Skeletal muscle tissue (tissue), 4 donors: Measurements from ENCODE around the gene ECE1. TPM values are rescaled to one million over a fixed set of nuclear protein-coding genes. Genes with fewer than 3 reads are reported as not detected.
"Not testable (repeated sequence)": the region's sequence is repeated elsewhere in the genome, so short reads cannot be mapped to it uniquely, and the experiment has no call there.

Source experiments
- H3K27ac ChIP-seq: one replicate; pipeline ENCODE4 v1.7.0; 2013; ENCODE audit warnings: mild to moderate bottlenecking, low read depth, low read length, inconsistent platforms
- H3K27me3 ChIP-seq, 3 donors: one replicate each; pipeline ENCODE4 v1.7.0; 2013; ENCODE audit warnings: low read length in 3 of 3; ENCODE audit not compliant: control insufficient read depth in 3 of 3, insufficient read depth in 3 of 3
- H3K36me3 ChIP-seq, 3 donors: one replicate each; pipeline ENCODE4 v1.7.0; 2013; ENCODE audit warnings: low read length in 3 of 3; ENCODE audit not compliant: control insufficient read depth in 3 of 3, insufficient read depth in 3 of 3
- H3K4me1 ChIP-seq, 3 donors: one replicate each; pipeline ENCODE4 v1.7.0; 2013; ENCODE audit warnings: low read length in 3 of 3, mild to moderate bottlenecking in 3 of 3; ENCODE audit not compliant: control insufficient read depth in 3 of 3, insufficient read depth in 3 of 3
- H3K4me3 ChIP-seq, 3 donors: one replicate each; pipeline ENCODE4 v1.7.0; 2013; ENCODE audit warnings: low read length in 3 of 3
- H3K9ac ChIP-seq, 3 donors: one replicate each; pipeline ENCODE4 v1.7.0; 2013; ENCODE audit warnings: low read length in 3 of 3, mild to moderate bottlenecking in 3 of 3, moderate library complexity in 2 of 3, low read depth in 1 of 3
- H3K9me3 ChIP-seq, 3 donors: one replicate each; pipeline ENCODE4 v1.7.0; 2013; ENCODE audit warnings: low read length in 3 of 3; ENCODE audit not compliant: control insufficient read depth in 3 of 3
- total RNA-seq: library from RNA; depleted of rRNA; stranded (reverse); fragments of >200 nt; gene quantifications from one replicate; pipeline ENCODE4 v1.2.3, GENCODE V29; 2014
- donor health status: Osteomylitis.

Gene ECE1
- total RNA-seq, 1 donor from 2014 or later: 25.6 TPM

DNA sequence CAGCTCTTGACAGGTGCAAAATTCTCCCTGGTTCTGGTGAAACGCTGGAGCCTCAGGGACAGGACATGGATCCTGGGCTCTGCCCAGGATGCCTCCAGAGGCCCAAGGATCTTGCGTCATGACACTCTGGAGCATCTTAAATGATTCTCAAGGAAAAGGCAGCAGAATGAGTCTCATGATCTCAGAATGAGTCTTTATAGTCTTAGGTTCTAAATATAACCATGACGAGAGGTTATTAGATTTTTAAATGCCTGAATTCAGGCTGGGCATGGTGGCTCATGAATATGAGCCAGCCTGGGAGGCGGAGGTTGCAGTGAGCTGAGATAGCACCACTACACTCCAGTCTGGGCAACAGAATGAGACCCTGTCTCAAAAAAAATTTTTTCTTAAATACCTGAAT is 55.5 kb downstream of the ECE1 start:
- Histone ChIP-seq H3K36me3 (peaks cover 13 to 34% (median 31%) of the 10 kb centered on the region in 3 donors), H3K27me3 (no peaks in the 10 kb centered on the region), H3K4me3 (no peak overlapping the region), H3K9ac (no peak overlapping the region), H3K9me3 (no peaks in the 10 kb centered on the region), H3K4me1 (no peaks in the 10 kb centered on the region), H3K27ac (no peak overlapping the region)

DNA sequence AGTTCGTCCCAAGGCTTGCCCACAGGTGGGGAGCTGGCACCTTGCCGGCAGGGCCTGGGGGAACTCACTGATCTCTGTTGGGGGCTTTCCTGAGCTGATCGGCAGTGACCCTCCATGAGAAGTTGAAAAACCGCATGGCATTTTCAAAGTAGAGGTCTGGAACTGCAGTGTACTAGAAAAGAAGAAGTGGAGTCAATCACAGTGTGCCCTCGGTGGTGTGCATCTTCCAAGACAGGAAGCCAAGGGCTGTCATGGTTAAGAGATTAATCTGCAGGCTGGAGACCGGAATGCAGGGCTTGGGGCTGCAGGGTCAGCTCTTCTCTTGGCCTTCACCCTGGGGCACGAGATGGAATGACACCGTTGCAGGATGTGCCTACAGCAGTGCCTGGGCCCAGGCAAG is 56.8 kb downstream of the ECE1 start:
- Histone ChIP-seq H3K4me3 (no peak overlapping the region), H3K36me3 (peaks cover 13 to 33% (median 31%) of the 10 kb centered on the region in 3 donors)

GRCh38 chr1:21232044-21232443 is 58.2 kb downstream of the ECE1 start:
- Histone ChIP-seq H3K9ac (no peak overlapping the region), H3K27ac (no peak overlapping the region), H3K4me1 (no peaks in the 10 kb centered on the region), H3K9me3 (no peaks in the 10 kb centered on the region), H3K36me3 (peaks cover 11 to 32% (median 31%) of the 10 kb centered on the region in 3 donors), H3K27me3 (no peaks in the 10 kb centered on the region), H3K4me3 (no peak overlapping the region)

More for the DNA sequence above, 56.8 kb downstream of the ECE1 start:
- H3K9me3 ChIP-seq: no peaks in the 10 kb centered on the region
- H3K27ac ChIP-seq: no peak overlapping the region
- no peaks in the 10 kb centered on the region for H3K27me3 ChIP-seq
- no peak overlapping the region for H3K9ac ChIP-seq
- H3K4me1 ChIP-seq: no peaks in the 10 kb centered on the region

DNA sequence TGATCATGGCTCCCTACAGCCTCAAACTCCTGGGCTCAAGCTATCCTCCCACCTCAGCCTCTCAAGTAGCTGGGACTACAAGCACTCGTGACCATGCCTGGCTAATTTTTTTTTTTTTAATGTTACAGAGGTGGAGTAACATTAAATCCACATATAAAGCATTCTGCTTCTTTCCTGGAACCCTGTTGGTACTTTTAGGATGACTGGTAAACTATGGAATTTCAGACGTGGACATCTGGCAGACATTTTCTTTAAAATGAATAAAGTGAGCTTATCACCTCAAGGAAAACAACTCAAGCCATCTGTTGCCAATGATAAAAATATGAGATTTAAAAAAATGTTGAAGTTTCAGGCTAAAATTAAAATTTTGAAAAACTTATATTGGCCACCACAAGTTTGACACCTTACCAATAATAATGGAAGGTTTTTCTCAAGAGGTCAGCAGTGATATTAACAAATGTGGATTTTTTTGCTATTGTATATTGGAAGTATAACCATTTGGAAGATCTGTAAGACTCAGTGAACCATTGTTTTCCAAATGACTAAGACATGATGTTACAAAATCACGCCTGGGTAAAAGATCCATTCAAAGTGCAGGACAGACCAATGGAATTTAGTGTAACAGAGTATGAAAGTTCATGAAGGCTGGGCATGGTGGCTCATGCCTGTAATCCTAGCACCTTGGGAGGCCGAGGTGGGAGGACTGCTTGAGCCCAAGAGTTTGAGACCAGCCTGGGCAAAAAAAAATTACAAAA is 60.8 kb downstream of the ECE1 start:
- Histone ChIP-seq H3K9me3 (no peaks in the 10 kb centered on the region), H3K27me3 (no peaks in the 10 kb centered on the region), H3K27ac (no peak overlapping the region), H3K36me3 (peaks cover 16 to 39% (median 26%) of the 10 kb centered on the region in 3 donors), H3K4me1 (no peaks in the 10 kb centered on the region), H3K4me3 (no peak overlapping the region), H3K9ac (no peak overlapping the region)

- H3K27me3 ChIP-seq, H3K9me3 ChIP-seq: not testable (repeated sequence)
- H3K36me3 ChIP-seq: peaks cover 23 to 39% (median 24%) of the 10 kb centered on the region in 3 donors
These were observed 62.0 kb downstream of the ECE1 start for GRCh38 chr1:21228224-21228623.

DNA sequence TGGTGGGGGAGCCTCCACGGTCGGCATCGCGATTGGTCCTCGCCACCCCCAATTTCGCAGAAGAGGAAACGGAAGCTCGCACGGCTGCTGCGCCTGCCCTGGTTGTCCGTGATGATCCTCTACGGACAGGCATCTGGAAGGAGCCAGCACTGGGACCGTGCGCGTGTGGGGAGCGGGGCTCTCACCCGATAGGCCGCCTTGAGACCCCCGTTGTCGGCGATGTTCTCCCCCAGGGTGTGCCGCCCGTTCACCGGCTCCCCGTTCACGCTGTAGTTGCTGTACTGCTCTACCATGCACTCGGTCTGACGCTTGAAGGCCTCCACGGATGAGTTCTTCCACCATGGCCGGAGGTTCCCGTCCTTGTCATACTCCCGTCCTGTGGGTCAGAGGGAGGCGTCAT is 65.2 kb downstream of the ECE1 start:
- H3K27me3 ChIP-seq: no peaks in the 10 kb centered on the region
- no peak overlapping the region for H3K27ac ChIP-seq
- H3K4me3 ChIP-seq: no peak overlapping the region
- H3K9me3 ChIP-seq: no peaks in the 10 kb centered on the region
- H3K36me3 ChIP-seq: peaks cover 23 to 38% (median 34%) of the 10 kb centered on the region in 3 donors
- no peaks in the 10 kb centered on the region for H3K4me1 ChIP-seq
- H3K9ac ChIP-seq: no peak overlapping the region

More at GRCh38 chr1:21228224-21228623, 62.0 kb downstream of the ECE1 start:
- not testable (repeated sequence) for H3K9ac ChIP-seq, H3K27ac ChIP-seq, H3K4me1 ChIP-seq, H3K4me3 ChIP-seq

DNA sequence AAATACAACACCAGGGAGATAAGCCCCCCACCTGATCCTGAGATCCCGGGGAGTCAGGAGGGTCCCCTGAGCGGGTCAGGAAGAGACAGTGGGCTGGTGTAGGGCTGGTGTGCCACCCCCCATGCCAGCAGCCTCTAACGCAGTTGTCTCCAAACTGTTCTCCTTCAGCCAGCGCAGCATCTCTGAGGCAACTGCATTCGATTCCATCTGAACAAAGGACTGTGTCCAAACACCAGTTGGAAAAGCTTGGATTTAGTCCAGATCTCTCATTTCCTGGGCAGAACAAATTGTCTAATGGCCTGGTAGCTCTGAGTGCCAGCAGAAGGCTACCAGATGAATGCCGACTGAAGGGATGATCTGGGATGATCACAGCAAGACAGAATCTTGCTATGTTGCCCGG is 69.4 kb downstream of the ECE1 start:
- Histone ChIP-seq H3K36me3 (peaks cover 17 to 33% (median 30%) of the 10 kb centered on the region in 3 donors), H3K27ac (no peak overlapping the region), H3K27me3 (no peaks in the 10 kb centered on the region), H3K9me3 (no peaks in the 10 kb centered on the region), H3K9ac (no peak overlapping the region), H3K4me1 (no peaks in the 10 kb centered on the region), H3K4me3 (no peak overlapping the region)

GRCh38 chr1:21219674-21220073 is 70.6 kb downstream of the ECE1 start:
- no peaks in the 10 kb centered on the region for H3K27me3 ChIP-seq
- H3K4me1 ChIP-seq: no peaks in the 10 kb centered on the region
- peaks cover 12 to 26% (median 24%) of the 10 kb centered on the region in 3 donors for H3K36me3 ChIP-seq
- H3K4me3 ChIP-seq: no peak overlapping the region
- H3K9me3 ChIP-seq: no peaks in the 10 kb centered on the region
- H3K27ac ChIP-seq: no peak overlapping the region
- H3K9ac ChIP-seq: no peak overlapping the region

DNA sequence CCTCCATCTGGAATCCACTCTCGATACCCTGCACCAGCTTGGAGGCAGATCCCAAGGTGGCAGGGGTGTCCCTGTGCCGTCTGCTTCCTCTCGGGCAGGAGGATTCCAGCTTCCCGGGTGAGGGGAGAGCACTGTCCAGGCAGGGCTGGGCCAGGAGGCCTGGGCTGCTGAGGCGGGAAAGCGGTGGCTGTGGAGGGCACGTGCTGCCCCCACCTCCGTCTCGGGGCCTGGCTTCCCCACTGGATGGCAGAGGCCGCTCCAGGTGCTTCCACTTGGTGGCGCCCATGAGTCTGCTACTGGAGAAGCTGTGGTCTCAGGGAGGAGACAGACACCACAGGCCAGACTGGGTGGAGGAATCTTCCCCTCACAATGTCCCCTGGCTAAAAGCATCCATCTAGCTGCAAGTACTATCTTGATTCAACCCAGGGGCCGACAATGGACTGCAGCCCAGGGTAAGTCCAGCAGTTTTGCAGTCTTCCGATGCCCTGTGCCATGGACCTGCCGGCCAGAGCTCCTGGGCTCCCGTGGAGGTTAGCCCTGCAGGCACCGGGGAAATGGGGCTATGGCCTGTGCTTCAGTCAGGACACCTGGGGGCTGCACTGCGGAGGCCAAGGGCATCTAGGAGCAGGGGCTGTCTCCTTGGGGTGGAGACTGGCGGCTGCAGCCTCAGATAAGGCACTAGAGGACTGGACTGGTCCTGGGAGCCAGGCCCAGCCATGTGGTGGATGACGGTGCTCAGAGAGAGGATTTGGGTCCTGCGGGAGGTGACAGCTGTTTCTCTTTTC is 72.3 kb downstream of the ECE1 start:
- Histone ChIP-seq H3K4me1 (no peaks in the 10 kb centered on the region), H3K27ac (no peak overlapping the region), H3K4me3 (no peak overlapping the region), H3K9ac (no peak overlapping the region), H3K9me3 (no peaks in the 10 kb centered on the region), H3K27me3 (no peaks in the 10 kb centered on the region), H3K36me3 (peaks cover 7 to 15% (median 15%) of the 10 kb centered on the region in 3 donors)
